Measurements from ENCODE around the gene GRID1. TPM values are rescaled to one million over a fixed set of nuclear protein-coding genes. Genes with fewer than 3 reads are reported as not detected.

Gene GRID1
- total RNA-seq, 1 donor from 2014 or later: 0.60 TPM

DNA sequence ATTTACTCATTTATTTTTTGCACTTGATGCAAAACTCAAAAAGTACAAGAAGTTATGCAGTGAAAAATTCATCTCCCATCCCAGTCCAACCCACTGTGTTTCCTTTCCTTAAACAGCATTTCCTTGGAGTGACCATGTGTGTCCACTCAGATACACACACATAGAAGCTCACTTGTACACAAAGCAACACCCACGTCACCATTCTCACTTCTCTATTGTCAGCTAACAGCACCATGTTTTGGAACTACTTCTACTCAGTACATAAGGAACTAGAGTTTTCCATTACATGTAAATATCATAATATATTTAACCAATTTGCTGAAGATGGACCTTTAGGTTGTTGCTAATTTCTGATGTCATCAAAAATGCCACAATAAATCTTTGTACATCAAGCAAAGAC lies 167.6 kb downstream of the GRID1 start:
- no peak for DNase-seq (ENCODE audit: low spot score)
- Mint-ChIP-seq H3K36me3 (ENCODE audit: low read depth) (no peaks in the 10 kb centered on the region), H3K27me3 (ENCODE audit: low read depth) (peaks cover 13% of the 10 kb centered on the region), H3K9me3 (ENCODE audit: low read depth) (no peaks in the 10 kb centered on the region), H3K27ac (ENCODE audit: unreplicated experiment) (no peak overlapping the region), H3K4me3 (ENCODE audit: unreplicated experiment) (no peak overlapping the region), H3K4me1 (ENCODE audit: low read depth) (no peaks in the 10 kb centered on the region)
- TF ChIP-seq CTCF (IDR thresholded peaks at IDR 0.05): no peak

- Mint-ChIP-seq H3K27ac (ENCODE audit: unreplicated experiment) (no peak overlapping the region), H3K4me1 (ENCODE audit: low read depth) (no peaks in the 10 kb centered on the region), H3K27me3 (ENCODE audit: low read depth) (peaks cover 13% of the 10 kb centered on the region), H3K4me3 (ENCODE audit: unreplicated experiment) (no peak overlapping the region), H3K9me3 (ENCODE audit: low read depth) (no peaks in the 10 kb centered on the region), H3K36me3 (ENCODE audit: low read depth) (no peaks in the 10 kb centered on the region)
- no peak for TF ChIP-seq CTCF (IDR thresholded peaks at IDR 0.05)
- DNase-seq (ENCODE audit: low spot score): no peak
Observed at GRCh38 chr10:86198271-86198670, 168.3 kb downstream of the GRID1 start.

- H3K4me1 Mint-ChIP-seq (ENCODE audit: low read depth): no peaks in the 10 kb centered on the region
- no peaks in the 10 kb centered on the region for H3K9me3 Mint-ChIP-seq (ENCODE audit: low read depth)
- H3K36me3 Mint-ChIP-seq (ENCODE audit: low read depth): no peaks in the 10 kb centered on the region
- no peak for DNase-seq (ENCODE audit: low spot score)
- no peak overlapping the region for H3K4me3 Mint-ChIP-seq (ENCODE audit: unreplicated experiment)
- H3K27ac Mint-ChIP-seq (ENCODE audit: unreplicated experiment): no peak overlapping the region
- H3K27me3 Mint-ChIP-seq (ENCODE audit: low read depth): peaks cover 13% of the 10 kb centered on the region
- no peak for TF ChIP-seq CTCF (IDR thresholded peaks at IDR 0.05)
Observed at GRCh38 chr10:86197166-86197790, 169.3 kb downstream of the GRID1 start.

GRCh38 chr10:86195521-86196157 lies 171.0 kb downstream of the GRID1 start:
- Mint-ChIP-seq H3K27ac (ENCODE audit: unreplicated experiment) (no peak overlapping the region), H3K27me3 (ENCODE audit: low read depth) (peaks cover 16% of the 10 kb centered on the region), H3K4me3 (ENCODE audit: unreplicated experiment) (no peak overlapping the region), H3K4me1 (ENCODE audit: low read depth) (no peaks in the 10 kb centered on the region), H3K9me3 (ENCODE audit: low read depth) (no peaks in the 10 kb centered on the region), H3K36me3 (ENCODE audit: low read depth) (no peaks in the 10 kb centered on the region)
- no peak for DNase-seq (ENCODE audit: low spot score)
- no peak for TF ChIP-seq CTCF (IDR thresholded peaks at IDR 0.05)

GRCh38 chr10:86194684-86195083 lies 171.9 kb downstream of the GRID1 start:
- H3K36me3 Mint-ChIP-seq (ENCODE audit: low read depth): no peaks in the 10 kb centered on the region

More at GRCh38 chr10:86194684-86195083, 171.9 kb downstream of the GRID1 start:
- no peaks in the 10 kb centered on the region for H3K9me3 Mint-ChIP-seq (ENCODE audit: low read depth)
- no peak overlapping the region for H3K27ac Mint-ChIP-seq (ENCODE audit: unreplicated experiment)
- no peak overlapping the region for H3K4me3 Mint-ChIP-seq (ENCODE audit: unreplicated experiment)
- no peak for TF ChIP-seq CTCF (IDR thresholded peaks at IDR 0.05)
- H3K4me1 Mint-ChIP-seq (ENCODE audit: low read depth): no peaks in the 10 kb centered on the region
- peaks cover 11% of the 10 kb centered on the region for H3K27me3 Mint-ChIP-seq (ENCODE audit: low read depth)
- no peak for DNase-seq (ENCODE audit: low spot score)
